Muscle layer of colon (tissue), 2 donors: Measurements from ENCODE around the gene RPLP1.

Experiments used
- H3K27ac ChIP-seq: one replicate; pipeline ENCODE4 v1.7.0; 2013; ENCODE audit warnings: low read depth, mild to moderate bottlenecking, low read length, moderate library complexity
- H3K27me3 ChIP-seq, 2 donors: one replicate each; pipeline ENCODE4 v1.7.0; 2013; ENCODE audit warnings: low read length in 2 of 2, mild to moderate bottlenecking in 2 of 2; ENCODE audit not compliant: insufficient read depth in 2 of 2, control insufficient read depth in 1 of 2
- H3K36me3 ChIP-seq: one replicate; pipeline ENCODE4 v1.7.0; 2013; ENCODE audit warnings: mild to moderate bottlenecking, low read length; ENCODE audit not compliant: insufficient read depth
- H3K4me1 ChIP-seq: one replicate; pipeline ENCODE4 v1.7.0; 2013; ENCODE audit warnings: mild to moderate bottlenecking, low read length; ENCODE audit not compliant: insufficient read depth
- H3K4me3 ChIP-seq, 2 donors: one replicate each; pipeline ENCODE4 v1.7.0; 2013; ENCODE audit warnings: low read length in 2 of 2, low read depth in 1 of 2, mild to moderate bottlenecking in 1 of 2, moderate library complexity in 1 of 2
- H3K9ac ChIP-seq: one replicate; pipeline ENCODE4 v1.7.0; 2013; ENCODE audit warnings: low read length
- H3K9me3 ChIP-seq: one replicate; pipeline ENCODE4 v1.7.0; 2013; ENCODE audit warnings: mild to moderate bottlenecking, low read length
- donor health status: abdominal sarcoma.
- donor health status: Adenocarcinoma of cecum.

RPLP1 gene

GRCh38 chr15:69415381-69415780, 37.2 kb upstream of the RPLP1 start:
- no peak overlapping the region for H3K9ac ChIP-seq
- H3K27ac ChIP-seq = no peak overlapping the region
- H3K36me3 ChIP-seq = no peaks in the 10 kb centered on the region
- no peaks in the 10 kb centered on the region for H3K27me3 ChIP-seq
- H3K9me3 ChIP-seq = no peaks in the 10 kb centered on the region
- no peak overlapping the region for H3K4me3 ChIP-seq
- H3K4me1 ChIP-seq = peaks cover 5% of the 10 kb centered on the region

- H3K36me3 ChIP-seq = no peaks in the 10 kb centered on the region
- no peaks in the 10 kb centered on the region for H3K27me3 ChIP-seq
- no peak overlapping the region for H3K9ac ChIP-seq
- H3K27ac ChIP-seq = no peak overlapping the region
- peaks cover 5% of the 10 kb centered on the region for H3K4me1 ChIP-seq
- no peaks in the 10 kb centered on the region for H3K9me3 ChIP-seq
- no peak overlapping the region for H3K4me3 ChIP-seq
Measured at GRCh38 chr15:69417581-69417980, 35.0 kb upstream of the RPLP1 start.

- no peak overlapping the region for H3K4me3 ChIP-seq
- H3K4me1 ChIP-seq = no peaks in the 10 kb centered on the region
- no peak overlapping the region for H3K9ac ChIP-seq
- no peaks in the 10 kb centered on the region for H3K36me3 ChIP-seq
- H3K27ac ChIP-seq = no peak overlapping the region
- H3K9me3 ChIP-seq = no peaks in the 10 kb centered on the region
- H3K27me3 ChIP-seq = no peaks in the 10 kb centered on the region
Measured at GRCh38 chr15:69421498-69421897, 31.1 kb upstream of the RPLP1 start.

- Histone ChIP-seq H3K4me1 (no peaks in the 10 kb centered on the region), H3K27me3 (no peaks in the 10 kb centered on the region), H3K9me3 (no peaks in the 10 kb centered on the region), H3K4me3 (no peak overlapping the region), H3K9ac (no peak overlapping the region), H3K27ac (no peak overlapping the region), H3K36me3 (no peaks in the 10 kb centered on the region)
Measured at GRCh38 chr15:69422336-69422895, 30.2 kb upstream of the RPLP1 start.

GRCh38 chr15:69424001-69424400, 28.6 kb upstream of the RPLP1 start:
- Histone ChIP-seq H3K9me3 (no peaks in the 10 kb centered on the region), H3K27ac (no peak overlapping the region), H3K4me1 (no peaks in the 10 kb centered on the region), H3K27me3 (no peaks in the 10 kb centered on the region), H3K9ac (no peak overlapping the region), H3K4me3 (no peak overlapping the region), H3K36me3 (no peaks in the 10 kb centered on the region)

- H3K4me3 ChIP-seq = no peak overlapping the region
- H3K36me3 ChIP-seq = no peaks in the 10 kb centered on the region
- H3K4me1 ChIP-seq = no peaks in the 10 kb centered on the region
- no peaks in the 10 kb centered on the region for H3K9me3 ChIP-seq
- H3K27me3 ChIP-seq = no peaks in the 10 kb centered on the region
- no peak overlapping the region for H3K27ac ChIP-seq
- no peak overlapping the region for H3K9ac ChIP-seq
Measured at GRCh38 chr15:69424748-69425413, 27.7 kb upstream of the RPLP1 start.

- Histone ChIP-seq H3K9ac (no peak overlapping the region), H3K27me3 (no peaks in the 10 kb centered on the region), H3K4me3 (no peak overlapping the region), H3K9me3 (no peaks in the 10 kb centered on the region), H3K36me3 (no peaks in the 10 kb centered on the region), H3K27ac (no peak overlapping the region), H3K4me1 (no peaks in the 10 kb centered on the region)
Measured at GRCh38 chr15:69433831-69434230, 18.8 kb upstream of the RPLP1 start.

GRCh38 chr15:69434238-69434637, 18.4 kb upstream of the RPLP1 start:
- Histone ChIP-seq H3K4me3 (no peak overlapping the region), H3K27ac (no peak overlapping the region), H3K27me3 (no peaks in the 10 kb centered on the region), H3K4me1 (no peaks in the 10 kb centered on the region), H3K9me3 (no peaks in the 10 kb centered on the region), H3K9ac (no peak overlapping the region), H3K36me3 (no peaks in the 10 kb centered on the region)

GRCh38 chr15:69434679-69435078, 17.9 kb upstream of the RPLP1 start:
- no peaks in the 10 kb centered on the region for H3K9me3 ChIP-seq
- H3K4me3 ChIP-seq = no peak overlapping the region
- H3K27ac ChIP-seq = no peak overlapping the region
- H3K4me1 ChIP-seq = no peaks in the 10 kb centered on the region
- no peaks in the 10 kb centered on the region for H3K36me3 ChIP-seq
- H3K27me3 ChIP-seq = no peaks in the 10 kb centered on the region
- H3K9ac ChIP-seq = no peak overlapping the region

- H3K4me1 ChIP-seq = no peaks in the 10 kb centered on the region
- H3K9me3 ChIP-seq = no peaks in the 10 kb centered on the region
Measured at GRCh38 chr15:69435985-69436384, 16.6 kb upstream of the RPLP1 start.

GRCh38 chr15:69436951-69437350, 15.7 kb upstream of the RPLP1 start:
- H3K4me3 ChIP-seq = no peak overlapping the region
- H3K4me1 ChIP-seq = no peaks in the 10 kb centered on the region
- H3K27ac ChIP-seq = no peak overlapping the region
- no peaks in the 10 kb centered on the region for H3K36me3 ChIP-seq
- H3K9me3 ChIP-seq = no peaks in the 10 kb centered on the region
- no peak overlapping the region for H3K9ac ChIP-seq
- no peaks in the 10 kb centered on the region for H3K27me3 ChIP-seq

More at GRCh38 chr15:69435985-69436384, 16.6 kb upstream of the RPLP1 start:
- Histone ChIP-seq H3K27me3 (no peaks in the 10 kb centered on the region), H3K9ac (no peak overlapping the region), H3K27ac (no peak overlapping the region), H3K36me3 (no peaks in the 10 kb centered on the region), H3K4me3 (no peak overlapping the region)

GRCh38 chr15:69439623-69440022, 13.0 kb upstream of the RPLP1 start:
- Histone ChIP-seq H3K27ac (no peak overlapping the region), H3K36me3 (no peaks in the 10 kb centered on the region), H3K4me3 (no peak overlapping the region), H3K4me1 (no peaks in the 10 kb centered on the region), H3K27me3 (no peaks in the 10 kb centered on the region), H3K9me3 (no peaks in the 10 kb centered on the region), H3K9ac (no peak overlapping the region)
